Islet of Langerhans (tissue), 1 donor: Measurements from ENCODE around the gene PISD.

Source experiments
- FAIRE-seq: peaks from one replicate; lab custom pipeline; 2011; peaks lifted over from hg19 to GRCh38; lab: Jason Lieb, UNC

PISD gene

DNA sequence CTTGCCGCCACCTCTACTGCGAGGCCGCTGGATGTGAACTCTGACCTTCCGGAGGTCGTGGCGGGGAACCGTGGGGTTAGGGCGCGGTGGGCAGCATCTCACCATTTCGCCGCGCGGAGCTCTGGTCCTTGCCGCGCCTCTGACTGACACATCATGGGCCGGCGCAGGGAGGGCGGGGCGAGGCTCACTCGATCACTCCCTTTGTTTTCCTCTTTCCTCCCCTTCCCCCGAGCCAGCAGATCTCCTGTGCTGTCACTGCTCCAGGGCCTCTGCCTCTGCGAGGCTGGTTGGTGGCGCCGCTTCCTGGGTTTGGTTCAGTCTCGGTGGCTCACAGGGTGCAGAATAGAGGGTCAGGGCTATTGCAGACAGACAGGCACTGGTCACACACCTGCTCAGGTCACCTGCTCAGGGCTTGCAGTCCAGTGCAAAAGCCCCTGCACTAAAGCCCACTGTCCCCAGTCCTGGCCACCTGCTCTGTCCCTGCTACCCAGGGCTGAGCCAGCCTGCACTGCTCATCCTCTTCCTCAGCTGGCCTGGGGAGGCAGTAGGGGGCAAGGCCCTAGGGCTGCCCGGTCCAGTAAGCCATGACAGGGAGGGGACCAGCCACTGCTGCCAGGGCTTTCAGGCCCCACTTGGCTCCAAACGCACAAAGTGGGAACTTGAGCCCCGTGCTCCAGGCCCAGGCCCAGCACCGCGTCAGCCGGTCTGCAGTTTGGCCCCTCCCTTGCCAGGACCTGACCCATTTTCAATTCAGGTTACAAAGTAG is 36.2 kb downstream of the PISD start:
- no peak for FAIRE-seq

DNA sequence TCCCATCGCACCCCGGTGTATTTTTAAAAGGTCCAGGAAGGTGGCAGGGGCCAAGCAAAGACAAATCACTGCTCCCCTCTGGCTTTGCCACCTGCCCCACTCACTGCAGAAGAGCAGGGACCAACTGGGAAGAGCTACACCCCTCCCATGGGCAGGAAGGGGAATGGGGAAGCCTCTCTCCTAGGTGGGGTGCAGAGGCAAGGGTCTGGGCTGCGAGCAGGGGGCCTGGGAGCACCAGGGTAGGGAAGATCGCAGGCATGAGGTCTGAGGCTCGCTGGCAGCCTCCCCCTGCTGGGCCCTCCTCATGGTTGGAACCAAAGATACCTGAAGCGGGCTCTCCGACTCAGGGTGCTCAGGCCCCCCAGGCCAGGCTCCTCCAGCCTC is 36.8 kb downstream of the PISD start:
- FAIRE-seq = no peak

DNA sequence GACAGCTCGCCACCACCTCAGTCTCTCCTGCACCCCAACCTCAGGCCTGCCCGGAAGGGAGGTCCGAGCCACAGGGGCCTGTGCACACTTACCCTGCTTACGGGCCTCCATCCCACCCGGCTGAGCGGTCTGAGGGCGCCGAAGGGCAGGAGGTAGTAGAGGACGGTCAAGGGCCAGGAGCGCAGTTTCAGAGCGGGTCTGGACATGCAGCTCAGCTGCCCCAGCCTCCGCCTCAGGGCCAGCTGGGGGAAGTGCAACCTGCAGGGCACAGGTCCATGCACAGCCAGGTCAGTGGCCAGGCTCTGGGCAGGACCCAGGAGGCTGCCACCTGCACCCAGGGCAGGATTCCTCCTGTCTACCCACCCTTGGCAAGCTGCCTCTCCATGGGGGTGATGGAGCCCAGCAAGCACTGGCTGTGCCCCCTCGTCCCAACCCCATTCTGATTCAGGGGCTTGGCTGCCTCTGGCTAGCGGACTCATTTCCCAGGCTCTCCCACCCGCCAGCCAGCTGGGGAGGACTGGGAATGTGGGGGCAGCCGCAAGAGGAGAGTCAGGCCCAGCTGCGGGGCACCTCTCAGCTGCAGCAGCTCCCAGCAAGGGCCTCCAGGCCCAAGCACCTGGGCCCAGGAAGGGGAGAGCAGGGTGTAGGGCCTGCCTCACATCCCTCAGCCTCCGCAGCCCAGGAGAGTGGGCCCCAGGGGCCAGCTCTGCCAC is 38.3 kb downstream of the PISD start:
- no peak for FAIRE-seq

DNA sequence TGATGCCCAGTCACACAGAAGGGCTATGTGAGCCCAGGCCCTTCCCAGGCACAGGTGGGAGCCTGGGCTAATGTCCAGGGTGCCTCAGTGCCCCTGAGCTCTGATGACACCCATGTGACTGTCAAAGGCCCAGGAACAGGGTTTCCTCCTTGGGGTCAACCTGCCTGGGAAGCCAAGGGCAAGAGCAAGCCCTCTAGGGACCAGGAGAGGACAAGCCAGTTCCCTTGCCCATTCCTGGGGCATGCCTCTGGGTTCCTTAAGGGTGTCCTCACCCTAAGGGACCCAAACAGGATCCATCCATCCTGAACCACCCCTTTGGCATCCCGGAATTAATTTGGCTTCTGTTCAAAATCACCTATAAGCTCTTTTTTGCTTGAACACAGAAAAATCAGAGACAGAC is 39.0 kb downstream of the PISD start:
- no peak for FAIRE-seq

DNA sequence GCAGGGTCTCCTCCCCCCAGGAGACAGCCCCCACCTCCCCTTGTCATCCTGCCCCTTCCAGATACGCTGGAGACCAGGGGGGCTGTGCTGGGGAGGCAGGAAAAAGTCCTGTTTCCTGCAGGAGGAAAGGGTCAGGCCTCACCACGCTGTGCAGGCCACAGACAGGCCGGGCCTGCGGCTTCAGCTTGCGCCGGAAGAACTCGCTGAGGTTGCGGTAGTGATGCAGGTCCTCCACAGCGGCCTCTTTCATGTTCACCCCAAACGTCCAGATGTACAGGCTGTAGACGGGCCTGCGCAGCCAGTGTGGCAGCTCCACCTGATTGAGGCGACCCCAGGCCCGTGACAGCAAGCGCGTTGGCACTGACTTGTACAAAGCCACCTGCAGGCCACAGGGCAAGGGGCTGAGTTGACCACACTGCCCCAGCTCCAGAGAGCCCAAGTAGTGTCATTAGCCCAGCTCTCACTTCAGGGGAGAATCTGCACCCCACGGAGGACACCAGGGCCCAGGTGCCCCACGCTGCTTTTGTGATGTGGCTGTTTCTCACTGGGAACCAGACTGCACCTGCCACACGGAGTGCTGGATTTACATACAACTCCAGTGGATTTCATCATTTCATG is 40.4 kb downstream of the PISD start:
- FAIRE-seq = no peak

DNA sequence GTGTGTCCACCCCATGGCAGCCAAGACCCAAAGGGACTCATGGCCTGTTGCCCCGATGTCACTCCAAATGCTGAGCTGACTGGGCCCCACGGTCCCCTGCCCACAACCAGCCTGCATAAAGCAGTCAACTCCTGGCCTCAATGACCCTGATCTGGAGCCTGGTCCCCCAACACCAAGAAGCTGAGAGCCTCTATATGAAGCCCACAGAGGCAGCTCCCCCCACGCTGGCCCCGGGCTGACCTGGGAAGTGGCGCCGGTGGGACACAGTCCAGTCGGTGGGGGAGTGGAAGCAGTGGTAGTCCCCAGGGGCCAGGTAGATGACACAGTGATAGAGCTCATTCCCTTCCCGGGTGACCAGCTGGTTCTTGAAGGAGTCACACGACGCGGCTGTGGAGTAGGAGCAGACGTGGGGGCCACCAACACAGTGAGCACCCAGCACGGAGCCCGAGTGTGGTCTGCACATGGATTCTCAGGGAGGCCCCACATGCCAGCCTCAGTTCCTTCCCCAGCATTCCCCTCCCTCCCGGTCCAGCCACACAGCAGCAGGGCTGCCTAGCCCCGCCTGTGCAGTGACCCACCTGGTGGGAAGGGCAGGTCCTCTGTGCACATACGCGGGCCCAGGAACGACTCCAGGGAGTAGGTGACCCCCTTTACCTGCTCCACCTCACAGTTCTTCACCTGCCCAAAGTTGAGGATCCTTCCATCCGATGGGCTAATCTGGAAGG is 41.1 kb downstream of the PISD start:
- FAIRE-seq = no peak

DNA sequence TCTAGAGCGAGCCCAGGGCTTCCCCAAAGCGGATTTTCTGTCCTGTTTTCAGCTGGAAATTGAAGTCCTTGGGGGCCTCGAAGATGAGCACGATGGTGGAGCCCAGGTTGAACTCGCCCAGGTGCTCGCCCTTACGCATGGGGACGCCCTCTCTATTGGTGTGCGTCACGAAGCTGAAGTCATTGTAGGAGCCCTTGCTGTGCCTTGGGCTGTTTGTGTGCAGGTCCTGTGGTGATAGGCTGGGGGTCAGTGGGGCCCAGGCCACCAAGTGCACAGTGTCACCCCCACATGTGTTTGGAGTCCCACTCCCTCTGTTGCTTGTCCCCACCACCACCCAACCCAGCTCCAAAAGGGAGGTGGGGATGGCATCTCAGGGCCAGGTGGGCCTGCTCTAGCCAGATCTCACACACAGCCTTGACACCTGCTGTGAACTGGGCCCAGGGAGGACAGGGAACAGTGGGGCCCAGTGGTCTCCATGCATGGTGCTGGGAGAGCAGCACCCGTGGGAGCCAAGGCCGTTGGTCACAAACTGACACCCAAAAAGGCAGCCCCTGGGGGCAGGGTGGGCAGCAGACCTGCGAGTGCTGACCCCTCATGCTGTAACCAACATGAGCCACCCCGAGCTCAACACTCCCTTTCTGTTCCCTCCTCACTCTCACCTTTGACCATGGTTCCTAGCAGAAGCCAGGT is 42.3 kb downstream of the PISD start:
- no peak for FAIRE-seq

DNA sequence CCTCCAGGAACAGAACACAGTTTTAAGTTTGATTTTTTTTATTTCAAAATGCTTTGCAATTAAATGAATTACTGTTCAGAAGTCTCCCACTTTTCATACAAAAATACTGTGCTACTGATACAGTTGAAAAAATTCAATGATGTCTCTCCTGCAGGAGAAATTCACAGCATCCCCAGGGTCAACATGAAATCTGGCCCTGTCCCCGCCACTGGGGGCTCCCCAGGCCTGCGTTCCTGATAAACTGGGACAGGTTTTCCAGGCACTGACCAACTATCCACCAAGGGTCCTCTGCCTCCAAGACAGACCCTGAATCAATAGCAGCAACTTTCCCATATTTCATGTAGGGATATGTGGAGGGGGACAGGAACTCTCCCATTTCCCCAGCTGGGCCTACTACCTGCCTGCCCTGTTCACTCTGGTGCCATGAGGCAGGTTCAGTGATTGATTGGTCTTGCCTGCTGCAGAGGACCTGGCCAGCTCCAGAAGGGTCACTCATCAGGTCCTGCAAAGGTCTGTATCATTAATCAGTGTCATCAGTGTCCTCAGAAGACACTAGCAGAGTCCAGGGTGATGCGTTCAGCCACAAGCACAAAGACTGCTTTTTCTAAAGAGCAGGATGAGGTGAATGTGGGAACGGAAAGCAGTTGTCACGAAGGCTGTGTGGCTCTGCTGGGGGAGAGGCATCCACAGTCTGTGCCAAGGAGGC is 43.4 kb downstream of the PISD start:
- FAIRE-seq = no peak

DNA sequence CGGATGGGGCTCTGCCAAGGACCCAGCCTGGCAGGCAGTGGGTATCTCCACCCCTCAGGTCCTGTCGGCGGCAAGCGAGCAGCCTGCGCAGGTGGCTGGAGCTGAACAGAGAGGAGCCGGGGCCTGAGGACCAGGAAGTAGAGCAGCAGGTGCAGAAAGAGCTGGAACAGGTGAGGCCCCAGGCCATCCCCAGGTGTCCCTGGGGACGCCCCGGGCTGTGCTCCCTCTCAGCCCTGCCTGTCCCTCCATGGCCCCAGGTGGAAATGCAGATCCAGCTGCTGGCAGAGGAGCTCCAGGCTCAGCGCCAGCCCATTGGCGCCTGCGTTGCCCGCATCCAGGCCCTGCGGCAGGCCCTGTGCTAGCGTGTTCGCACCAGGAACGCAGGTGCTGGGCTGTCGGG is 44.0 kb downstream of the PISD start:
- no peak for FAIRE-seq

DNA sequence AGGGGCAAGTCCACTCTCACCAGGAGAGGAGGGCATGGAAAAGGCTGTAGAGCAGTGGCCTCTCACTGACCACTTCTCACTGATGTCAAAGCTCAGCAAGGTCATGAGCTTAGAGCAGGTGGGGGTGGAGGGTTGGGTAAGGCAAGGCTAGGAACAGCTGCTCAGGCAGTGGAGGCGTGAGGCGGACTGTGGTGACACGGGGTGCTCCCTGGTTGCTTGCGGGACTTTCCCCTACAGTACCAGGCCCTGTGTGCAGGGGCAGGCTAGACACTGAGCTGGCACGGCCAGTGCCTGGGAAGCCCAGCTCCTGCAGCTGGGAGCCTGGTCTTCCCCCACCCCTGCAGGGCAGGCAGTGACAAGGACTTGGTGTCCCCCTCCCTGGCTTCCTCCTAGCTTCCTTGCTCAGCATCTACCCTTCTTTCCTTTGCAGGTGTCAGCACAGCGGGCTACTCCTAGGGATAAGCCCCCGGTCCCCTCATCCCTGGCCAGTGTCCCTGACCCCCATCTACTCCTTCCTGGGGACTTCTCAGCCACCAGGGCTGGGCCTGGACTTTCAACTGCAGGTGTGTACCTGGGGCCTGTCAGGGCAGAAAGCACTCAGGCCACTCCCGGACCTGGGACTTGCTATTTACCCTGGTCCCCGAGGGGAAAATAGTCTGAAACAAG is 45.6 kb downstream of the PISD start:
- FAIRE-seq = no peak

DNA sequence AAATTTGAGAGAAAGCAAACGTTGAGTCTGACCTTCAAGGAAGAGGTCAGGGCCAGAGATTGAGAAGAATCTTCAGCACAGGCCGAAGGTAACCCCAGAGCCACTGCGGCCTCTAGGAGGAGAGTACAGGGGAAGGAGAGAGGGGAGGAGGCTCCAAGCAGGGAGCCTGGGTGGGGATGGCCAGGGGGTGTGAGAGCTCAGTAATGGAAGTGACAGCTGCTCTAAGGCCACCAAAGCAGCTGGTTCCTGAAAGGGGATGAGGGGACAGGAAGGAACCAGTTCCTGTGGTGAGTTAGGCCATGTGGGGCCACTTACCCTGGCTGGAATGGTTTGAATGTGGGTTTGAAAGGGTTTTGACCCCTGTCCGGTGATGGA is 46.1 kb downstream of the PISD start:
- FAIRE-seq = no peak

DNA sequence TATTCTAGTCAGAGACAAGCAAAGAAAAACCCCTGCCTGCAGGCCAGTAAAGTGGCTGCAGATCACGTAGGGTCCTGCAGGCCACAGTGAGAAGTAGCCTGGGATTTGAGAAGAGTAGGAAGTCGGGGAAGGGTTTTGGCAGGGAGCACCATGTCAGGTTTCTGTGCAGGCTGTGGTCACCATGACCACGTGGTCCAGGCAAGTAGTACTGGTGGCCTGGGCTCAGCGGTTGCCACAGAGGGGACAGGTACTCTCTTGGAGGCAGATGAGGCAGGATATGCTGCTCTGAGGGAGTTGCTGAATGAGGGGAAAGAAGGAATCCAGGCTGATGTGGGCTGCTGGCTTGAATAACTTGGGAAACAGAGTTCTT is 46.5 kb downstream of the PISD start:
- FAIRE-seq = no peak

DNA sequence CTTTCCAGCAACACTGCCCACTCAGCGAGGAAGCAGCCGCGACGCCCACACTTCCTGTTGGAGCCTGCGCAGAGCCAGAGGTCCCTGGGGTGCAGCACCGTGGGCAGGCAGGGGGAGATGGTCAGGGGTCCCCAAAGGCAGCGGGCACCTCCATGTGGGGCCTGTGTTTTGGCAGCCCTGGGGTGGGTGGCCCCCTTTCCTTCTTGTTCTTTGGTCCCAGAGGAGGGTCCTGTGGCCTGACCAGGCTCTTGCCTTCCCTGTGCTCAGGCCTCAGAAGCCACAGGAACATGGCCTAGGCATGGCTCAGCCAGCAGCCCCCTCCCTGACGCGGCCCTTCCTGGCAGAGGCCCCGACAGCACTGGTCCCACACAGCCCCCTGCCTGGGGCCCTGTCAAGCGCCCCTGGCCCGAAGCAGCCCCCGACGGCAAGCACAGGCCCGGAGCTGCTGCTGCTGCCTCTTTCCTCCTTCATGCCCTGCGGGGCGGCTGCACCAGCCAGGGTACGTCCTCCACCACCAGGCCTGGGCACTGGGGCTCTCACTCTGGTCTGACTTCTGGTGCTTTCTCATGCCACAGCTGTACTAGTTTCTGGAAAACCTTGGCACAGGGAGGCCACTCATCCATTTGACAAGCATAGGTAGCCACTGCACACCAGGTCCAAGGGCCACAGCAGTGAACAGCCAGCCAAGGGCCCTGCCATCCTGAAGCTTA is 47.1 kb downstream of the PISD start:
- no peak for FAIRE-seq

DNA sequence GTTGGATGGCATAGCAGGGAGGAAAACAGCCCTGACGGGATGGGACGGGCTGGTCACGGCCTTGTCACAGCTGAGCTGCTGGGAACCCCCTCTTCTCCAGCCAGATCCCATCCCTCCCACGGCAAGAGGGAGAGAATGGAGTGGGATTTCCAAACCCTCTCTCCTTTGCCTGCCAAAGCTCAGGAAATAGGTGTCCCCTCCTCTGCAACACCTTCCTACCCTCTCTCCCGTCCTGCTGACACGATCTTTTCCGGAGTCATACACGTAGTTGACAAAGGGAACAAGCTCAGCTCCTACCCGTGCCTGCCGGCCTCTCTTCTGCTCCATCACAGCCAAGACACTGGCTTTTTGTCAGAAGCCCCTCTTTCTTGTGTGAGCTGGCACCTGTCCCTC is 48.1 kb downstream of the PISD start:
- no peak for FAIRE-seq

DNA sequence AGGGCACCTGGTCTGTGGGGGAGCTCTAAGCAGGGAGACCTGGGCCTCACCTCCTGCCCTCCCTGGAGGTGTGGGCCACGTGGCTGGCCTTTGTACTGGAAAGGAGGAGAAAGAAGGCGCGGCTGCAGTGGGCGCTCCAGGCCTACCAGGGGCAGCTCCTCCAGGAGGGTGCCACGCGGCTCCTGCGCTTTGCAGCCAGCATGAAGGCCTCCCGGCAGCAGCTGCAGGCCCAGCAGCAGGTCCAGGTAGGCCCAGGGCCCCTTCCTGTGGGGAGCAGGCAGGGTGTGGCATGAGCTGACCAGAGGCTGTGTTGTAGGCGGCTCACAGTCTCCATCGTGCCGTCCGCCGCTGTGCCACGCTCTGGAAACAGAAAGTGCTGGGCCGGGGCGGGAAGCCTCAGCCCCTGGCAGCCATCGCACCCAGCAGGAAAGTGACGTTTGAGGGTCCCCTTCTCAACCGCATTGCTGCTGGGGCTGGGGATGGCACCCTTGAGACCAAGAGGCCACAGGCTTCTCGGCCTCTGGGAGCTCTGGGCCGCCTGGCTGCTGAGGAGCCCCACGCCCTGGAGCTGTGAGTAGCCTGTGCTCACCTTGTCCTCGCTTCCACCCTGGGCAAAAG is 48.6 kb downstream of the PISD start:
- no peak for FAIRE-seq

DNA sequence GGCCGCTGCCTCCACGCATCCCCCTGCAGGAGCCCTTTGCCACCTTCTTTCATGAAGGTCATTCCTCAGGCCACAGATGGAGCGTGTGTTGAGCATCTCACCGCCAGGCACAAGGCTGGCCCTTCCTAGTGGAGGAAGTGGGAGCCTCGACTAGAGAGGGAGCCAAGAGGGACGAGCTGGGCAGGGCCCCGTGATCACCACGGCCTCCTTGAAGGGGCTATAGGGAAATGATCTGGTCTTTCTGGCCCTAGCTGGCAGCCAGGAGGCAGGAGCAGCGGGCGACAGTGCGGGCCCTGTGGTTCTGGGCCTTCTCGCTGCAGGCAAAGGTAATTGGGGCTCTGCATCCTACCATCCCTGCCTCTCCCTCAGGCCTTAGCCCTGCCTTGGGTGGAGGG is 49.1 kb downstream of the PISD start:
- no peak for FAIRE-seq

DNA sequence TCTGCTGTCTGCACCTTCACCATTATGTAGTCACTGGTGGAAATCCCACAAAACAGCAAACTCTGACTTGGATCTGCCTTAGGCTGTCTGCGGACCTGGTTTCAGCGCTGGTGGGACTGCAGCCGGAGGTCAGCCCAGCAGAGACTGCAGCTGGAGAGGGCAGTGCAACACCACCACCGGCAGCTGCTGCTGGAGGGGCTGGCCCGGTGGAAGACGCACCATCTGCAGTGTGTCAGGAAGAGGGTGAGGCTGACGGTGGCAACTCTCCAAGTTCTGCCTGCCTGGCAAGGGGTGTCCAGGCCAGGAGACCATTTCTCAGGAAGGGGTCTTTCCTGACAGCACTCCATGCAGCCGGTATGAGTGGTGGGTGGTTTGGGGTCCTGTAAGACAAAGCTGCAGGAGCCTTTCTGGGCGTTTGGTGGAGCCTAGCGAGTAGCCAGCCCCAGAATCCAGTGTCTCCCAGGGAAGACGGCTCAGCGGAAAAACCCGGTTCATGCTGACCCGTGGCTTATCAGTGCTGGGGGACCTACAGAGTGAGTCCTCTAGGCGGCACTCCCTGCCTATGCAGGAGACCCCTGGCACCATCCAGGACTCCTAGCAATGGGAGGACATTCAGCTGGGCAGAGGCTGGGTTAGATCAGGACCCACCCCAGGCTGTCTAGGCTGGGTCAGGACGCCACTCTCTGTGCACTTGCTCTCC is 50.8 kb downstream of the PISD start:
- FAIRE-seq = no peak

DNA sequence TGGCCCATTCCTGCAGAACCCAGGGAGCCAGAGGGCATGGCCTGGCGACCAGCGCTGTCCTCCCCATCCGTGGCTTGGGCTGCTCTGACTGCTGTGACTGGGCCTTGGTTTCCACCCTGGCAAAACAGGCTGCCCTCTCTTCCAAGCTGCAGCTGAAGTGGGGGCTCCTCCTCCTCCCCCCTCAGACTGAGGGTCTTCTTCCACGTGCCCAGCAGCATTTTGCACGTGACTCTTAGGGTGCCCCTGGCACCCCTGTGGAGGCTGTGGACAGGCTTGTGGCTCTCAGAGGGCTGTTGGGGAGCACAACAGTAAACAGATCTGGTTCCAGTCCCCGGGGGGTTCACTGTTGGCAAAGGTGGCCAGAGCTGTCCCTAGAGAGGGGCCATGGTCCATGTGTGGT is 51.4 kb downstream of the PISD start:
- FAIRE-seq = no peak

DNA sequence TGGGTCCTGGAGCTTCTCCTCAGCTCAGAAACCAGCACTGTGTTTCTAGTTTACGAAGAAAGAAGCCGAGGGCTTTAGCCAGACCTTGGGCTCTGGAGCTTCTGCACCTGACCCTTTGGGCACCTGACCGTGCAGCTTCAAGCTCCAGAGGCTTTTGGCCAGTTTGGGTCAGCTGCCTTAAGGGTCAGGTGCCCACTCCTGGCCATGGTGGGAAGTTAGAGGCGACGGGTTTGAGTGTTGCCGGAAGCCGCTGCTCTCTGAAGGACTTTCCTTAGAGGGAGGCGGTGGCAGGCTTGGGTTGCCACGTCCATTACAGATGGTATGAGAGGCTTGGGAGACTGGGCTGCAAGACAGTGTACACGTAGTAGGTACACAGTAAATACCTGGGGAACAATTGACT is 52.3 kb downstream of the PISD start:
- FAIRE-seq = no peak

DNA sequence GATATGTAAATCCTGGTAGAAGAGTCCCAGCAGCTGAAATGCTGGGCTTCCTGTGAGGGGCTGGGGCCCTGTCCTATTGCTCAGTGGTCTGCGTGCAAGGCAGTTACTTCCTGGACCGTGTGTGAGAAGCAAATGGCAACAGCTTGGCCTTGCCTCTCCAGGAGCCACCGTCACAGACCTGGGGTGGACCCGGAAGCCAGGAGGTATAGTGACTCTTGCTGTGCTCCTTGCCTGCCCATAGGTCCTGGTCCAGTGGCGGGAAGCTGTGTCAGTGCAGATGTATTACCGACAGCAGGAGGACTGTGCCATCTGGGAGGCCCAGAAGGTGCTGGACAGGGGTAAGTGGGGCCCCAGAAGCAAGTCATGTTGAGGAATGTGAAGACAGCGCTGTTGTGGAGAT is 54.3 kb downstream of the PISD start:
- FAIRE-seq = no peak
